Left forelimb (tissue), 1 donor: ENCODE data around the gene GLS.
"Not testable (repeated sequence)": the region's sequence is repeated elsewhere in the genome, so short reads cannot be mapped to it uniquely, and the experiment has no call there.

Experiments
- DNase-seq: peaks from one replicate; pipeline ENCODE4 v3.0.0-alpha.2; 2018; ENCODE audit warnings: low spot score

Gene GLS

GRCh38 chr2:190935054-190935453 is 54.4 kb downstream of the GLS start:
- no peak for DNase-seq

GRCh38 chr2:190938771-190939335 is 58.2 kb downstream of the GLS start:
- DNase-seq: no peak

GRCh38 chr2:190940454-190940853 is 59.8 kb downstream of the GLS start:
- no peak for DNase-seq

- no peak for DNase-seq
These were observed 61.0 kb downstream of the GLS start for GRCh38 chr2:190941571-190941970.

- DNase-seq: no peak
These were observed 62.1 kb downstream of the GLS start for GRCh38 chr2:190942697-190943096.

GRCh38 chr2:190943706-190944105 is 63.1 kb downstream of the GLS start:
- DNase-seq: no peak

- DNase-seq: no peak
These were observed 66.5 kb downstream of the GLS start for GRCh38 chr2:190947141-190947540.

GRCh38 chr2:190947711-190948251 is 67.2 kb downstream of the GLS start:
- DNase-seq: no peak

- DNase-seq: no peak
These were observed 68.0 kb downstream of the GLS start for GRCh38 chr2:190948671-190949070.

GRCh38 chr2:190950566-190950991 is 70.0 kb downstream of the GLS start:
- DNase-seq: no peak

- no peak for DNase-seq
These were observed 72.6 kb downstream of the GLS start for GRCh38 chr2:190953257-190953656.

- DNase-seq: no peak
These were observed 79.5 kb downstream of the GLS start for GRCh38 chr2:190959911-190960788.

GRCh38 chr2:190961117-190961516 is 80.5 kb downstream of the GLS start:
- DNase-seq: not testable (repeated sequence)

GRCh38 chr2:190961918-190962487 is 81.4 kb downstream of the GLS start:
- no peak for DNase-seq

GRCh38 chr2:190963088-190963487 is 82.5 kb downstream of the GLS start:
- no peak for DNase-seq

GRCh38 chr2:190964170-190964795 is 83.7 kb downstream of the GLS start:
- no peak for DNase-seq

GRCh38 chr2:190965580-190966222 is 85.1 kb downstream of the GLS start:
- DNase-seq: no peak

GRCh38 chr2:190968522-190968921 is 87.9 kb downstream of the GLS start:
- DNase-seq: no peak

- DNase-seq: no peak
These were observed 89.5 kb downstream of the GLS start for GRCh38 chr2:190970160-190970559.

- DNase-seq: no peak
These were observed 90.4 kb downstream of the GLS start for GRCh38 chr2:190970873-190971506.

- DNase-seq: no peak
These were observed 91.6 kb downstream of the GLS start for GRCh38 chr2:190972213-190972612.
